Measurements from ENCODE around the gene SNCAIP. TPM values are rescaled to one million over a fixed set of nuclear protein-coding genes. Genes with fewer than 3 reads are reported as not detected.

Gene SNCAIP
- total RNA-seq, 4 donors from 2014 or later: 0.88 to 13.0 (median 2.9) TPM

DNA sequence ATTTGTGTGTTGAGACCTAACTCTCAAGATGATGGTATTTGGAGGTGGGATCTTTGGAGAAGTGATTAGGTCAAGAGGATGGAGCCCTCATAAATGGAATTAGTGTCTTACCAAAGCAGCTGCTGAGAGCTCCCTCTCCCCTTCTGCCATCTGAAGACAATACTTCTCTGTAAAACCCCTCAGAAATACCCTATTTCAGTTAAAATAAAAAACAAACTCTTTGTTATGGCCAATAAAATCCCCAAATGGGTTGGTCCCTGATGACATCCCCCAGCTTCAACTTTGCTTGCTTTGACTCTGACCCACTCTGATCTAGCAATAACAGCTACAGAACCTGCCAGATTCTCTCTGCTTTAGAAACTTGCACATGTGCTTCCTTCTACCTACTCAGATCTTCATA, 100.9 kb downstream of the SNCAIP start:
- intact Hi-C loops (cut with DNase I; ENCODE audit: low total_unique reads): loop anchor here (2.0 kb wide), 1 partner anchor 42 kb away; no protein-coding TSS in a partner anchor
- no peak overlapping the region for H3K4me3 ChIP-seq (ENCODE audit: low read depth, poor library complexity, severe bottlenecking)
- TF ChIP-seq, protein P1, sequence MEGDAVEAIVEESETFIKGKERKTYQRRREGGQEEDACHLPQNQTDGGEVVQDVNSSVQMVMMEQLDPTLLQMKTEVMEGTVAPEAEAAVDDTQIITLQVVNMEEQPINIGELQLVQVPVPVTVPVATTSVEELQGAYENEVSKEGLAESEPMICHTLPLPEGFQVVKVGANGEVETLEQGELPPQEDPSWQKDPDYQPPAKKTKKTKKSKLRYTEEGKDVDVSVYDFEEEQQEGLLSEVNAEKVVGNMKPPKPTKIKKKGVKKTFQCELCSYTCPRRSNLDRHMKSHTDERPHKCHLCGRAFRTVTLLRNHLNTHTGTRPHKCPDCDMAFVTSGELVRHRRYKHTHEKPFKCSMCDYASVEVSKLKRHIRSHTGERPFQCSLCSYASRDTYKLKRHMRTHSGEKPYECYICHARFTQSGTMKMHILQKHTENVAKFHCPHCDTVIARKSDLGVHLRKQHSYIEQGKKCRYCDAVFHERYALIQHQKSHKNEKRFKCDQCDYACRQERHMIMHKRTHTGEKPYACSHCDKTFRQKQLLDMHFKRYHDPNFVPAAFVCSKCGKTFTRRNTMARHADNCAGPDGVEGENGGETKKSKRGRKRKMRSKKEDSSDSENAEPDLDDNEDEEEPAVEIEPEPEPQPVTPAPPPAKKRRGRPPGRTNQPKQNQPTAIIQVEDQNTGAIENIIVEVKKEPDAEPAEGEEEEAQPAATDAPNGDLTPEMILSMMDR (IDR thresholded peaks at IDR 0.05): no peak
- no peak for TF ChIP-seq POLR2A (IDR thresholded peaks at IDR 0.05)
- DNase-seq (ENCODE audit: low spot score in 2 of 2): no peak

DNA sequence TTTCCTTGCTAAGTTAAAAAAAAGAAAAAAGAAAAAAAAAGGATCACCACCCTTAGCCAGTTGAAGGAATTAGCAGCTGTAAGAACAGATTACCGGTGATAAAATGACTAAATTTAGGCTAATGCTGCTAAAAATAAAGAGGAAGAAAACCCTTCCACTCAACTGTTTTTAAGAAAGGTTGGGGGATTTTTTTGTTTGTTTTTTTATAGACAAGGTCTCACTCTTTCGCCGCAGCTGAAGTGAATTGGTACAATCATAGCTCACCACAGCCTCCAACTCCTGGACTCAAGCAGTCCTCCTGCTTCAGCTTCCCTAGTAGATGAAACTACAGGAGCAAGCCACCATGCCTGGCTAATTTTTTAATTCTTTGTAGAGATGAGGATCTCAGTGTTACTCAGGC, 101.7 kb downstream of the SNCAIP start:
- intact Hi-C loops (cut with DNase I; ENCODE audit: low total_unique reads): loop anchor here (2.0 kb wide), 1 partner anchor 41 kb away; no protein-coding TSS in a partner anchor

DNA sequence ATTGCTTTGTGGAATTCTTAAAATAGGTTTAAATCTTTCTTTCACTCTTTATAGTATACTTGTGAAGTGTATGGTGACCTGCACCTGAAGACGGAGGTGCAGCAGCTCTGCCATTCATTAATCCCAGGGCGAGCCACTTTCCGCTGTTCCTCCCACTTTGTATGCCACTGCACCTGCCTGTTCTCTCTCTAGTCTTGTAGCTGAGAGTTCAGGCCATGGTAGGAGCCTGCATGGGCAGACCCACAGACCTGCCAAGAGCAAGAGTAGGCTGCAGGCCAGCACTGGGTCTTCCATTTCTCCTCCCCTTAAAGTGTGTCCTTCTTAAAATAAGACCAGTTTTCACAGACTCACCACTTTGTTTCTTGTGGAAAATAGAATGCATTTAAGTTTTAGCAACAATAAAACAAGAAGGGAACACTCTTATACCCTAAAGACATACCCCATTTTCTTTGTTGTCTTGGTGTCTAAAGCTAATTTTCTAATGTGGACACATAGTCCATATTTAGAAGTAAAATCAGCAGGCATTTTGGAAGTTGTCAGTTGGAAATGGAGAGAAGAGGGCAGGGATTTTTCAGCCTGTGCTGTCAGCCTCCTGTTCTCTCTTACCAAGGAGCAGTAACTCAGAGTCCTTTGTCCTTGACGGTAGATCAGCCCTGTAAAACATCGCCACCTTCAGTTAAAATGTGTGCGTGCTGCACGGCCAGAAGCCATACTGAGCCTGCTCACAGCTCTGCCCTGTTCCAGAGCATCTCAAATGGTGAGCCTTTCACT, 103.2 kb downstream of the SNCAIP start:
- DNase-seq (ENCODE audit: low spot score in 2 of 2): peak in 1 of 2 donors; percentile 34
- WGBS, 2 donors: 50 to 52% methylated on average over 7 of the region's 7 CpGs
- intact Hi-C loops (cut with DNase I; ENCODE audit: low total_unique reads): loop anchor here (5.0 kb wide), 1 partner anchor 218 kb away; no protein-coding TSS in a partner anchor
- TF ChIP-seq, protein P1 (IDR thresholded peaks at IDR 0.05): no peak
- no peak for TF ChIP-seq POLR2A (IDR thresholded peaks at IDR 0.05)
- H3K4me3 ChIP-seq (ENCODE audit: low read depth, poor library complexity, severe bottlenecking): no peak overlapping the region

More for the DNA sequence above, 101.7 kb downstream of the SNCAIP start:
- TF ChIP-seq, protein P1 (IDR thresholded peaks at IDR 0.05): no peak
- TF ChIP-seq POLR2A (IDR thresholded peaks at IDR 0.05): no peak
- no peak for DNase-seq (ENCODE audit: low spot score in 2 of 2)
- 87 to 89% methylated on average over 3 of the region's 3 CpGs for WGBS, 2 donors
- no peak overlapping the region for H3K4me3 ChIP-seq (ENCODE audit: low read depth, poor library complexity, severe bottlenecking)

DNA sequence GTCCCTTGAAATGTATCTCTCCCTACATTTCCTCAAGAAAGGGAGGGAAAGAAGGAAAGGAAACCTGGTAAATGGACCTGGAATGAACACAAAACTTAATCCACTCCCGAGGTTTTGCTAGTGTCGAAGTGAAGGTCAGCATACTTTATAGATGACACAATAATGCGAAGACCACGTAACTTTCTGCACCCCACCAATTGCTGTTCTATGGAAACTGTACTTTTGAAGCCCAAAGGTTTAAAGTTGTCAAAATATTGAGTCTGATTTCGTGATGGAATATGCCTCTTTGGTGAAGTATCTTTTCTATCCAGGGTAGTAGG, 103.7 kb downstream of the SNCAIP start:
- DNase-seq (ENCODE audit: low spot score in 2 of 2): no peak
- TF ChIP-seq, protein P1 (IDR thresholded peaks at IDR 0.05): no peak
- no peak for TF ChIP-seq POLR2A (IDR thresholded peaks at IDR 0.05)
- intact Hi-C loops (cut with DNase I; ENCODE audit: low total_unique reads): loop anchor here (5.0 kb wide), 1 partner anchor 218 kb away; no protein-coding TSS in a partner anchor
- H3K4me3 ChIP-seq (ENCODE audit: low read depth, poor library complexity, severe bottlenecking): no peak overlapping the region
- 85 to 87% methylated on average over 5 of the region's 5 CpGs for WGBS, 2 donors

DNA sequence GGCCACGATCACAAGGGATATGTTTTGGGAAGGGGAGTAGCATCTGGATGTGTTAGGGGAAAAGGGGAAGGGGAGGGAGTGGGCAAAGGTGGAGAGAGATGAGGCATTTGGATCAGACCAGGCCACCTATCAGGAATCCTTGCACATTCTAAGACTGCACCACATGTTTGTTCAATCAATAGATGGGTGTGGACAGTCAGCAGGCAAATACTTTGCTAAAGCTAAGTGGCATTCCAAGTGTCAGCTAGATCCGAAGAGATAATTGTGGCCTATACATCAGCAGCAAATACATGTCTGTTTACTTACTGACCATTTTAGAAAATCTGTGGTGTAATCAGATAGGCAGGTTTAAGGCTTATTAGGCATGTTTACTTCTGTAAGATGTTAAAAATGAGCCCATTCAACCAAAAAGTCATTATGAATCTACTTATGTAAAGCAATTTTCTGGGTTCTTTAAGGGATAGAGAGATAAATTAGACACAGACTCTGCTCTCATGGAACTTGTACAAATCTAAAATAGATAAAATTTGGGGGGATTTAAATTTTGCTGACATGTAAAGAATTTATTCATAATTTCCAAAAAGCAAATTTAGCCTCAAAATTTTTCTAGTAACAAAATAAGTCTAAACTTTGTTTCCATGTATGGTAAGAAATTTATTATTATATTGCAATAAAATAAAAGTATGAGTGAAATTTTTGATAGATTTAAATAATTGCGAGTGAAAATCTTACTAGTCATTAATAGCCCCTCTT, 107.3 kb downstream of the SNCAIP start:
- no peak overlapping the region for H3K4me3 ChIP-seq (ENCODE audit: low read depth, poor library complexity, severe bottlenecking)
- WGBS, 2 donors: 79 to 81% methylated on average over 3 of the region's 3 CpGs
- intact Hi-C loops (cut with DNase I; ENCODE audit: low total_unique reads): loop anchor here (5.0 kb wide), 1 partner anchor 222 kb away; no protein-coding TSS in a partner anchor
- DNase-seq (ENCODE audit: low spot score in 2 of 2): no peak
- TF ChIP-seq, protein P1 (IDR thresholded peaks at IDR 0.05): no peak
- no peak for TF ChIP-seq POLR2A (IDR thresholded peaks at IDR 0.05)

Data from lower leg skin (tissue), 4 donors.